K562 (cell line): ENCODE results near the gene DHX32. TPM values are rescaled to one million over a fixed set of nuclear protein-coding genes. Genes with fewer than 3 reads are reported as not detected.

Experiments
- ARID1B ChIP-seq: fragments of 450-650 bp; IDR thresholded peaks from 2 replicates; pipeline ENCODE4 v1.6.1; 2016; ENCODE audit warnings: antibody characterized with exemption, mild to moderate bottlenecking, inconsistent platforms
- CBX2 ChIP-seq: fragments of 200-600 bp; sonication (generic); IDR thresholded peaks from one replicate; pipeline ENCODE4 v1.6.1; 2012; ENCODE audit warnings: mild to moderate bottlenecking, low read length, inconsistent platforms; ENCODE audit not compliant: insufficient read depth, poor library complexity, severe bottlenecking
- CREBBP ChIP-seq: IDR thresholded peaks from one replicate; pipeline ENCODE4 v1.6.1; 2012; ENCODE audit warnings: low read depth, mild to moderate bottlenecking, control low read depth, inconsistent platforms, low read length
- MAFK ChIP-seq: IDR thresholded peaks from 2 replicates; pipeline ENCODE4 v1.6.1; 2011; ENCODE audit warnings: low read length, improper control_type of control experiment
- MEF2A ChIP-seq: IDR thresholded peaks from 2 replicates; pipeline ENCODE4 v1.6.1; 2011; ENCODE audit warnings: low read depth, mild to moderate bottlenecking, low read length, moderate library complexity; ENCODE audit not compliant: control insufficient read depth
- PTBP1 ChIP-seq: fragments of 200-400 bp; formaldehyde crosslinking; IDR thresholded peaks from 2 replicates; pipeline ENCODE4 v1.6.1; 2017; ENCODE audit warnings: low read depth, low read length
- PYGO2 ChIP-seq: fragments of 450-650 bp; IDR thresholded peaks from 2 replicates; pipeline ENCODE4 v1.6.1; 2016; ENCODE audit warnings: mild to moderate bottlenecking, missing genetic modification characterization, moderate library complexity, missing compliant biosample characterization
- RFX1 ChIP-seq: fragments of 450-650 bp; IDR thresholded peaks from 2 replicates; pipeline ENCODE4 v1.6.1; 2016; ENCODE audit warnings: mild to moderate bottlenecking, moderate library complexity
- RUNX1 ChIP-seq: sonication (generic); IDR thresholded peaks from 2 replicates; pipeline ENCODE4 v1.6.1; 2016; ENCODE audit warnings: antibody characterized with exemption, low read depth
- ZNF12 ChIP-seq: sonication (generic); formaldehyde crosslinking; IDR thresholded peaks from 2 replicates; pipeline ENCODE4 v1.4.0; 2020; ENCODE audit warnings: mild to moderate bottlenecking, missing genetic modification reagents
- ZNF444 ChIP-seq: fragments of 250-450 bp; sonication (Bioruptor Pico); IDR thresholded peaks from 2 replicates; pipeline ENCODE4 v1.4.0; 2020; ENCODE audit warnings: mild to moderate bottlenecking, moderate library complexity
- polyA plus RNA-seq, 8 experiments: library from polyadenylated mRNA; depleted of rRNA in 4 of 8; stranded (reverse) in 5 of 8; unstranded in 3 of 8; fragments of >200 nt; fragmentation: Nextera tagmentation in 2 of 8; fragmentation: Illumina TruSeq in 1 of 8; extraction: Ambion mirVana in 2 of 8; extraction: Trizol in 1 of 8; gene quantifications; 2 replicates each; pipeline versions ENCODE4 v1.2.1 to v1.2.3, GENCODE V29; 2011 to 2014; ENCODE audit warnings: inconsistent platforms in 1 of 8, missing spikeins in 1 of 8
- total RNA-seq, 7 experiments: library from RNA; depleted of rRNA in 6 of 7; stranded (reverse); fragments of >200 nt in 6 of 7; fragmentation: Illumina TruSeq in 2 of 7; extraction: Trizol in 2 of 7; gene quantifications; 2 replicates each; pipeline versions ENCODE4 v1.2.1 to v1.2.3, GENCODE V29; 2011 to 2021; ENCODE audit warnings: low replicate concordance in 1 of 7
- TF ChIP-seq, protein P1 (sequence below): fragments of 450-650 bp; IDR thresholded peaks from 2 replicates; pipeline ENCODE4 v1.6.1; 2014; ENCODE audit warnings: low read depth, mild to moderate bottlenecking, moderate library complexity, borderline replicate concordance
- TF ChIP-seq, protein P2 (sequence below), 2 experiments: fragments of 450-650 bp; formaldehyde crosslinking in 1 of 2; IDR thresholded peaks; 2 replicates each; pipeline versions ENCODE4 v1.4.0 to v1.6.1; 2014 to 2020; ENCODE audit warnings: mild to moderate bottlenecking in 2 of 2, borderline replicate concordance in 1 of 2, low read depth in 1 of 2
- TF ChIP-seq, protein P3 (sequence below): fragments of 200-400 bp; formaldehyde crosslinking; IDR thresholded peaks from 2 replicates; pipeline ENCODE4 v1.6.1; 2017; ENCODE audit warnings: mild to moderate bottlenecking, low read depth, low read length, moderate library complexity

The DHX32 gene
- total and polyA plus RNA-seq, 9 of the 15 experiments (the other 6 are each of a cell fraction or from before 2014, with no cell fraction given), result 5.8 to 23.5 (median 17.5) TPM

DNA sequence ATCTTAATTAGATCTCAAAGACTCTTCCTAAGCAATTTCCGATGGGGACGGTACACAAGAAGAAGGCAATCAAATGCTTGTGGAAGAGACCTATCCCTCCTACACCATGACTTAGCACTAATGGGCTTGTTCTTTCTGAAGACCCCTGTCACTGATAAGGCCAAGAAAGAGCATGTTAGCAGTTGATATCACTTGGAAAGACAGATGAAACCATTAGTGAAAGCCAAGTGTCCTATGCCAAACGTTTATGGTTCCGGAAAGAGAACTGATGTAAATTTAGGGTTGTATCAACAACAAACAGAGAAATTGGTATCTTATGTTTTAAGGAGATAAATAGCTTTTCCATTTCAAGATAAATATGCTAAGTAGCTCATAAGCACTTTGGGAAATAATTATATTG is 64.5 kb downstream of the DHX32 start (continued):
- TF ChIP-seq, protein P1, sequence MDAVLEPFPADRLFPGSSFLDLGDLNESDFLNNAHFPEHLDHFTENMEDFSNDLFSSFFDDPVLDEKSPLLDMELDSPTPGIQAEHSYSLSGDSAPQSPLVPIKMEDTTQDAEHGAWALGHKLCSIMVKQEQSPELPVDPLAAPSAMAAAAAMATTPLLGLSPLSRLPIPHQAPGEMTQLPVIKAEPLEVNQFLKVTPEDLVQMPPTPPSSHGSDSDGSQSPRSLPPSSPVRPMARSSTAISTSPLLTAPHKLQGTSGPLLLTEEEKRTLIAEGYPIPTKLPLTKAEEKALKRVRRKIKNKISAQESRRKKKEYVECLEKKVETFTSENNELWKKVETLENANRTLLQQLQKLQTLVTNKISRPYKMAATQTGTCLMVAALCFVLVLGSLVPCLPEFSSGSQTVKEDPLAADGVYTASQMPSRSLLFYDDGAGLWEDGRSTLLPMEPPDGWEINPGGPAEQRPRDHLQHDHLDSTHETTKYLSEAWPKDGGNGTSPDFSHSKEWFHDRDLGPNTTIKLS, result peak; percentile 28; the same call in 1 of the 2 replicates
- TF ChIP-seq ZNF444 (CRISPR knock-in tag) (no peak), MAFK (peak; percentile 86), ZNF12 (no peak), MEF2A (0 out of 2 replicates have a peak, but pooled peaks have one; percentile 19), RUNX1 (no peak), ARID1B (peak; percentile 98), RFX1 (no peak), CBX2 (no peak), CREBBP (no peak), PTBP1 (no peak), PYGO2 (tag) (no peak)
- TF ChIP-seq, protein P2, sequence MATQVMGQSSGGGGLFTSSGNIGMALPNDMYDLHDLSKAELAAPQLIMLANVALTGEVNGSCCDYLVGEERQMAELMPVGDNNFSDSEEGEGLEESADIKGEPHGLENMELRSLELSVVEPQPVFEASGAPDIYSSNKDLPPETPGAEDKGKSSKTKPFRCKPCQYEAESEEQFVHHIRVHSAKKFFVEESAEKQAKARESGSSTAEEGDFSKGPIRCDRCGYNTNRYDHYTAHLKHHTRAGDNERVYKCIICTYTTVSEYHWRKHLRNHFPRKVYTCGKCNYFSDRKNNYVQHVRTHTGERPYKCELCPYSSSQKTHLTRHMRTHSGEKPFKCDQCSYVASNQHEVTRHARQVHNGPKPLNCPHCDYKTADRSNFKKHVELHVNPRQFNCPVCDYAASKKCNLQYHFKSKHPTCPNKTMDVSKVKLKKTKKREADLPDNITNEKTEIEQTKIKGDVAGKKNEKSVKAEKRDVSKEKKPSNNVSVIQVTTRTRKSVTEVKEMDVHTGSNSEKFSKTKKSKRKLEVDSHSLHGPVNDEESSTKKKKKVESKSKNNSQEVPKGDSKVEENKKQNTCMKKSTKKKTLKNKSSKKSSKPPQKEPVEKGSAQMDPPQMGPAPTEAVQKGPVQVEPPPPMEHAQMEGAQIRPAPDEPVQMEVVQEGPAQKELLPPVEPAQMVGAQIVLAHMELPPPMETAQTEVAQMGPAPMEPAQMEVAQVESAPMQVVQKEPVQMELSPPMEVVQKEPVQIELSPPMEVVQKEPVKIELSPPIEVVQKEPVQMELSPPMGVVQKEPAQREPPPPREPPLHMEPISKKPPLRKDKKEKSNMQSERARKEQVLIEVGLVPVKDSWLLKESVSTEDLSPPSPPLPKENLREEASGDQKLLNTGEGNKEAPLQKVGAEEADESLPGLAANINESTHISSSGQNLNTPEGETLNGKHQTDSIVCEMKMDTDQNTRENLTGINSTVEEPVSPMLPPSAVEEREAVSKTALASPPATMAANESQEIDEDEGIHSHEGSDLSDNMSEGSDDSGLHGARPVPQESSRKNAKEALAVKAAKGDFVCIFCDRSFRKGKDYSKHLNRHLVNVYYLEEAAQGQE (IDR thresholded peaks at IDR 0.05; ENCODE audit: borderline replicate concordance), result no peak
- TF ChIP-seq, protein P2 (CRISPR knock-in tag; IDR thresholded peaks at IDR 0.05; ENCODE audit: low read depth), result no peak
- TF ChIP-seq, protein P3, sequence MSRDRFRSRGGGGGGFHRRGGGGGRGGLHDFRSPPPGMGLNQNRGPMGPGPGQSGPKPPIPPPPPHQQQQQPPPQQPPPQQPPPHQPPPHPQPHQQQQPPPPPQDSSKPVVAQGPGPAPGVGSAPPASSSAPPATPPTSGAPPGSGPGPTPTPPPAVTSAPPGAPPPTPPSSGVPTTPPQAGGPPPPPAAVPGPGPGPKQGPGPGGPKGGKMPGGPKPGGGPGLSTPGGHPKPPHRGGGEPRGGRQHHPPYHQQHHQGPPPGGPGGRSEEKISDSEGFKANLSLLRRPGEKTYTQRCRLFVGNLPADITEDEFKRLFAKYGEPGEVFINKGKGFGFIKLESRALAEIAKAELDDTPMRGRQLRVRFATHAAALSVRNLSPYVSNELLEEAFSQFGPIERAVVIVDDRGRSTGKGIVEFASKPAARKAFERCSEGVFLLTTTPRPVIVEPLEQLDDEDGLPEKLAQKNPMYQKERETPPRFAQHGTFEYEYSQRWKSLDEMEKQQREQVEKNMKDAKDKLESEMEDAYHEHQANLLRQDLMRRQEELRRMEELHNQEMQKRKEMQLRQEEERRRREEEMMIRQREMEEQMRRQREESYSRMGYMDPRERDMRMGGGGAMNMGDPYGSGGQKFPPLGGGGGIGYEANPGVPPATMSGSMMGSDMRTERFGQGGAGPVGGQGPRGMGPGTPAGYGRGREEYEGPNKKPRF, result no peak
